GM12878 (cell line): ENCODE measurements around the gene GRIK2. TPM values are rescaled to one million over a fixed set of nuclear protein-coding genes. Genes with fewer than 3 reads are reported as not detected.

ENCODE experiments used
- ATAC-seq: fragments of 200-7000 bp; cut with Tn5 transposase; 3 replicates; pipeline ENCODE4 v1.9.1; 2020; ENCODE audit warnings: mild to moderate bottlenecking, moderate library complexity
- BruUV-seq: library from RNA; stranded (reverse); fragments of 400-500 nt; replicated peaks from 2 replicates; lab custom pipeline; 2021; lab: Mats Ljungman, UMichigan
- CTCF ChIA-PET: fragments of 300-600 bp; sonication (Branson Sonifier 250); formaldehyde crosslinking; extraction: SDS; loops from one replicate; lab custom pipeline; 2021; ENCODE audit warnings: inconsistent platforms; lab: Yijun Ruan, JAX
- POLR2A ChIA-PET: fragments of 350-600 bp; formaldehyde crosslinking; extraction: SDS; loops from one replicate; lab custom pipeline; 2021; ENCODE audit warnings: inconsistent platforms; lab: Charles Lee
- RAD21 ChIA-PET: fragments of 300-600 bp; sonication (Branson Sonifier 250); formaldehyde crosslinking; loops from one replicate; lab custom pipeline; 2023; ENCODE audit warnings: antibody characterized with exemption; ENCODE audit not compliant: unreplicated experiment; lab: Charles Lee
- SMC1A ChIA-PET: fragments of 300-600 bp; sonication (Branson Sonifier 250); formaldehyde crosslinking; loops from one replicate; lab custom pipeline; 2023; ENCODE audit not compliant: unreplicated experiment, uncharacterized antibody; lab: Charles Lee
- DNase-seq: peaks from one replicate; pipeline ENCODE4 v3.0.0-alpha.2; 2011; ENCODE audit warnings: low read depth, low spot score
- FAIRE-seq: peaks from 3 replicates; lab custom pipeline; 2011; peaks lifted over from hg19 to GRCh38; lab: Jason Lieb, UNC
- H2AFZ ChIP-seq: 2 replicates; pipeline ENCODE4 v1.6.0; 2011; ENCODE audit warnings: low read depth, low read length, control low read depth; ENCODE audit not compliant: control insufficient read depth
- H3K27ac ChIP-seq: 2 replicates; pipeline ENCODE4 v1.5.1; 2011; ENCODE audit warnings: control low read depth; ENCODE audit not compliant: control insufficient read depth, insufficient read depth
- H3K27me3 ChIP-seq, 2 experiments: replicated peaks in 1 of 2; 2 replicates each; pipeline versions ENCODE4 v1.6.0 to v1.6.1; 2011; ENCODE audit warnings: low read length in 1 of 2; ENCODE audit not compliant: control insufficient read depth in 2 of 2, insufficient read depth in 2 of 2
- H3K36me3 ChIP-seq, 2 experiments: 2 replicates each; pipeline ENCODE4 v1.5.1; 2011; ENCODE audit warnings: low read length in 1 of 2; ENCODE audit not compliant: control insufficient read depth in 2 of 2, insufficient read depth in 2 of 2
- H3K4me1 ChIP-seq: 2 replicates; pipeline ENCODE4 v1.6.1; 2011; ENCODE audit warnings: mild to moderate bottlenecking, low read length, moderate library complexity, mixed read lengths; ENCODE audit not compliant: control insufficient read depth, insufficient read depth
- H3K4me2 ChIP-seq: 2 replicates; pipeline ENCODE4 v1.6.0; 2011; ENCODE audit warnings: control low read depth; ENCODE audit not compliant: control insufficient read depth, insufficient read depth
- H3K4me3 ChIP-seq: fragments of 200-600 bp; sonication (generic); 2 replicates; pipeline ENCODE4 v1.5.1; 2016
- H3K79me2 ChIP-seq: 2 replicates; pipeline ENCODE4 v1.6.0; 2011; ENCODE audit warnings: low read length; ENCODE audit not compliant: control insufficient read depth, insufficient read depth
- H3K9ac ChIP-seq: 2 replicates; pipeline ENCODE4 v1.8.0; 2011; ENCODE audit warnings: low read length, control low read depth, mixed read lengths; ENCODE audit not compliant: control insufficient read depth, insufficient read depth
- H3K9me3 ChIP-seq: replicated peaks from 3 replicates; pipeline ENCODE4 v1.5.1; 2011; ENCODE audit warnings: mild to moderate bottlenecking, low read length; ENCODE audit not compliant: control insufficient read depth, insufficient read depth
- H4K20me1 ChIP-seq: 2 replicates; pipeline ENCODE4 v1.6.0; 2011; ENCODE audit not compliant: control insufficient read depth, insufficient read depth
- ASH2L ChIP-seq: fragments of 300-600, 200-600 bp; sonication (generic); IDR thresholded peaks from 2 replicates; pipeline ENCODE4 v1.6.1; 2017; ENCODE audit warnings: low read depth, mild to moderate bottlenecking, borderline replicate concordance
- BMI1 ChIP-seq: fragments of 450-650 bp; IDR thresholded peaks from 2 replicates; pipeline ENCODE4 v1.6.1; 2016; ENCODE audit warnings: mild to moderate bottlenecking, moderate library complexity, borderline replicate concordance
- EP300 ChIP-seq, 2 experiments: fragments of 150-350 bp in 1 of 2; IDR thresholded peaks; 2 replicates each; pipeline ENCODE4 v1.6.1; 2011 to 2012; ENCODE audit warnings: low read depth in 2 of 2, low read length in 2 of 2, borderline replicate concordance in 1 of 2, improper control_type of control experiment in 1 of 2, inconsistent platforms in 1 of 2; ENCODE audit not compliant: control insufficient read depth in 1 of 2
- FOXK2 ChIP-seq: fragments of 450-650 bp; IDR thresholded peaks from 2 replicates; pipeline ENCODE4 v1.6.1; 2017; ENCODE audit warnings: mild to moderate bottlenecking, moderate library complexity
- HDAC2 ChIP-seq: fragments of 200-600 bp; sonication (generic); IDR thresholded peaks from 2 replicates; pipeline ENCODE4 v1.6.1; 2017
- IRF4 ChIP-seq: IDR thresholded peaks from 2 replicates; pipeline ENCODE4 v1.6.1; 2011; ENCODE audit warnings: low read depth, low read length
- JUNB ChIP-seq: IDR thresholded peaks from 2 replicates; pipeline ENCODE4 v1.6.1; 2016; ENCODE audit warnings: antibody characterized with exemption, mild to moderate bottlenecking
- RAD21 ChIP-seq: IDR thresholded peaks from 2 replicates; pipeline ENCODE4 v1.6.1; 2011; ENCODE audit warnings: mild to moderate bottlenecking, low read depth, low read length, moderate library complexity; ENCODE audit not compliant: insufficient read depth
- SUZ12 ChIP-seq: fragments of 200-600 bp; sonication (generic); IDR thresholded peaks from one replicate; pipeline ENCODE4 v1.6.1; 2018; ENCODE audit warnings: antibody characterized with exemption, mild to moderate bottlenecking; ENCODE audit not compliant: unreplicated experiment
- ZBED1 ChIP-seq: IDR thresholded peaks from 2 replicates; pipeline ENCODE4 v1.6.1; 2016; ENCODE audit warnings: borderline replicate concordance
- WGBS: methylation state at CpG from one replicate; pipeline ENCODE4 v1.1.6; 2016; ENCODE audit warnings: low lambda C conversion rate; ENCODE audit not compliant: insufficient replicate concordance, insufficient coverage; ENCODE audit errors: missing lambda C conversion rate; 5-methylcytosine and 5-hydroxymethylcytosine counted together
- in situ Hi-C: fragments of 300-500 bp; cut with MboI; formaldehyde crosslinking; loops from 9 replicates; pipeline ENCODE4 v1.14.3; 2018; ENCODE audit warnings: mixed read lengths
- intact Hi-C: fragments of 100-400 bp; cut with micrococcal nuclease; formaldehyde crosslinking; loops from one replicate; pipeline ENCODE4 v1.14.2; 2022; ENCODE audit not compliant: unreplicated experiment
- polyA plus RNA-seq, 11 experiments: library from polyadenylated mRNA; depleted of rRNA in 4 of 11; unstranded in 6 of 11; stranded (reverse) in 5 of 11; fragments of >200 nt; fragmentation: Nextera tagmentation in 4 of 11; fragmentation: Illumina TruSeq in 1 of 11; extraction: Ambion mirVana in 4 of 11; extraction: Trizol in 1 of 11; gene quantifications; 1 replicate in 1 of 11; 2 replicates in 10 of 11; pipeline versions ENCODE4 v1.2.1 to v1.2.3, GENCODE V29; 2011 to 2016; ENCODE audit warnings: inconsistent platforms in 2 of 11, missing spikeins in 2 of 11, low read depth in 1 of 11
- total RNA-seq, 4 experiments: library from RNA; depleted of rRNA in 3 of 4; stranded (reverse); fragments of >200 nt in 3 of 4; fragmentation: Illumina TruSeq in 1 of 4; extraction: Trizol in 1 of 4; gene quantifications; 2 replicates each; pipeline versions ENCODE4 v1.2.1 to v1.2.3, GENCODE V29; 2013 to 2021
- TF ChIP-seq, protein P1 (sequence below): fragments of 450-650 bp; IDR thresholded peaks from 2 replicates; pipeline ENCODE4 v1.6.1; 2017; ENCODE audit warnings: mild to moderate bottlenecking, moderate library complexity
- TF ChIP-seq, protein P2 (sequence below): fragments of 150-350 bp; IDR thresholded peaks from 2 replicates; pipeline ENCODE4 v1.6.1; 2014; ENCODE audit warnings: mild to moderate bottlenecking, low read depth, low read length
- TF ChIP-seq, protein P3 (sequence below): fragments of 450-650 bp; IDR thresholded peaks from 2 replicates; pipeline ENCODE4 v1.6.1; 2016; ENCODE audit warnings: mild to moderate bottlenecking, moderate library complexity, borderline replicate concordance
- TF ChIP-seq, protein P4 (sequence below): IDR thresholded peaks from 2 replicates; pipeline ENCODE4 v1.6.1; 2011; ENCODE audit warnings: borderline replicate concordance, low read depth, mild to moderate bottlenecking, moderate library complexity, mixed read lengths, low read length; ENCODE audit not compliant: insufficient read depth; ENCODE audit errors: extremely low read length

GRIK2 gene
- total and polyA plus RNA-seq, 10 of the 15 experiments (the other 5 are each of a cell fraction or from before 2014, with no cell fraction given): not detected

DNA sequence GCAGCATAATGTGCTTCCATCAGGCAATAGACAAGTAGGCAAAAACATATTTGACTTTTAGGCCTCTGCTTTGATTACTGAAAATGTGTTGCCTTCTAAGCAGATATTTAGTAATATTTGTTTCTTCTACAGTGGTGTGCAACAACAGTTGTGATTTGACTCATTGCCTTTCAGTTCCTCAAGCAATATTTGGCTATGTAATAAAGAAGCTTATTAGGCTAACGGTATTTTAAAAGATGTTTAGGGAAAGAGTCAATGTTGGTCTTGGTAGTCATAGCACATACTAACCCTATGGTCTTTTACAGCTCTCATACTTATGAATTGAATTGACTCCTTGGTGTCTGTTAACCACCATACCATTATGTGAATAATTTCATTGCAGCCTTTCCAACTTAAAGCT, 124.1 kb downstream of the GRIK2 start:
- no peaks in the 10 kb centered on the region for H3K36me3 ChIP-seq
- no peaks in the 10 kb centered on the region for H4K20me1 ChIP-seq
- ChIA-PET SMC1A (interaction anchor here (0.7 to 0.8 kb wide), 2 partner anchors 9 to 80 kb away, joined by 3 to 5 read pairs; no protein-coding TSS in a partner anchor), CTCF (no interaction called here), POLR2A (no interaction called here), RAD21 (no interaction called here)
- ATAC-seq: peak; percentile 64
- BruUV-seq: no TSS peak
- H2AFZ ChIP-seq: no peak overlapping the region
- intact Hi-C loops: no loop called here
- H3K27ac ChIP-seq: no peak overlapping the region
- H3K9ac ChIP-seq: no peak overlapping the region
- no peak for DNase-seq
- 0% methylated on average over 1 of the region's 1 CpG for WGBS
- H3K79me2 ChIP-seq: no peaks in the 10 kb centered on the region
- no peaks in the 10 kb centered on the region for H3K9me3 ChIP-seq
- no peaks in the 10 kb centered on the region for H3K4me1 ChIP-seq
- FAIRE-seq: no peak
- in situ Hi-C loops: no loop called here
- no peak overlapping the region for H3K4me3 ChIP-seq
- no peak overlapping the region for H3K4me2 ChIP-seq
- H3K27me3 ChIP-seq: no peaks in the 10 kb centered on the region
- TF ChIP-seq SUZ12 (no peak), FOXK2 (no peak), HDAC2 (no peak), IRF4 (peak; percentile 67; the same call in 1 of the 2 replicates), EP300 (IDR thresholded peaks at IDR 0.05; ENCODE audit: borderline replicate concordance in 1 of 2, control insufficient read depth in 1 of 2, low read depth in 2 of 2, low read length in 2 of 2) (peak; percentile 14 to 15; a peak in 1 of 4 replicates), JUNB (peak; percentile 73), BMI1 (no peak), RAD21 (no peak), ASH2L (no peak), ZBED1 (no peak)
- TF ChIP-seq, protein P1, sequence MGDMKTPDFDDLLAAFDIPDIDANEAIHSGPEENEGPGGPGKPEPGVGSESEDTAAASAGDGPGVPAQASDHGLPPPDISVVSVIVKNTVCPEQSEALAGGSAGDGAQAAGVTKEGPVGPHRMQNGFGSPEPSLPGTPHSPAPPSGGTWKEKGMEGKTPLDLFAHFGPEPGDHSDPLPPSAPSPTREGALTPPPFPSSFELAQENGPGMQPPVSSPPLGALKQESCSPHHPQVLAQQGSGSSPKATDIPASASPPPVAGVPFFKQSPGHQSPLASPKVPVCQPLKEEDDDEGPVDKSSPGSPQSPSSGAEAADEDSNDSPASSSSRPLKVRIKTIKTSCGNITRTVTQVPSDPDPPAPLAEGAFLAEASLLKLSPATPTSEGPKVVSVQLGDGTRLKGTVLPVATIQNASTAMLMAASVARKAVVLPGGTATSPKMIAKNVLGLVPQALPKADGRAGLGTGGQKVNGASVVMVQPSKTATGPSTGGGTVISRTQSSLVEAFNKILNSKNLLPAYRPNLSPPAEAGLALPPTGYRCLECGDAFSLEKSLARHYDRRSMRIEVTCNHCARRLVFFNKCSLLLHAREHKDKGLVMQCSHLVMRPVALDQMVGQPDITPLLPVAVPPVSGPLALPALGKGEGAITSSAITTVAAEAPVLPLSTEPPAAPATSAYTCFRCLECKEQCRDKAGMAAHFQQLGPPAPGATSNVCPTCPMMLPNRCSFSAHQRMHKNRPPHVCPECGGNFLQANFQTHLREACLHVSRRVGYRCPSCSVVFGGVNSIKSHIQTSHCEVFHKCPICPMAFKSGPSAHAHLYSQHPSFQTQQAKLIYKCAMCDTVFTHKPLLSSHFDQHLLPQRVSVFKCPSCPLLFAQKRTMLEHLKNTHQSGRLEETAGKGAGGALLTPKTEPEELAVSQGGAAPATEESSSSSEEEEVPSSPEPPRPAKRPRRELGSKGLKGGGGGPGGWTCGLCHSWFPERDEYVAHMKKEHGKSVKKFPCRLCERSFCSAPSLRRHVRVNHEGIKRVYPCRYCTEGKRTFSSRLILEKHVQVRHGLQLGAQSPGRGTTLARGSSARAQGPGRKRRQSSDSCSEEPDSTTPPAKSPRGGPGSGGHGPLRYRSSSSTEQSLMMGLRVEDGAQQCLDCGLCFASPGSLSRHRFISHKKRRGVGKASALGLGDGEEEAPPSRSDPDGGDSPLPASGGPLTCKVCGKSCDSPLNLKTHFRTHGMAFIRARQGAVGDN: no peak
- TF ChIP-seq, protein P2, sequence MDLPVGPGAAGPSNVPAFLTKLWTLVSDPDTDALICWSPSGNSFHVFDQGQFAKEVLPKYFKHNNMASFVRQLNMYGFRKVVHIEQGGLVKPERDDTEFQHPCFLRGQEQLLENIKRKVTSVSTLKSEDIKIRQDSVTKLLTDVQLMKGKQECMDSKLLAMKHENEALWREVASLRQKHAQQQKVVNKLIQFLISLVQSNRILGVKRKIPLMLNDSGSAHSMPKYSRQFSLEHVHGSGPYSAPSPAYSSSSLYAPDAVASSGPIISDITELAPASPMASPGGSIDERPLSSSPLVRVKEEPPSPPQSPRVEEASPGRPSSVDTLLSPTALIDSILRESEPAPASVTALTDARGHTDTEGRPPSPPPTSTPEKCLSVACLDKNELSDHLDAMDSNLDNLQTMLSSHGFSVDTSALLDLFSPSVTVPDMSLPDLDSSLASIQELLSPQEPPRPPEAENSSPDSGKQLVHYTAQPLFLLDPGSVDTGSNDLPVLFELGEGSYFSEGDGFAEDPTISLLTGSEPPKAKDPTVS: no peak
- TF ChIP-seq, protein P3, sequence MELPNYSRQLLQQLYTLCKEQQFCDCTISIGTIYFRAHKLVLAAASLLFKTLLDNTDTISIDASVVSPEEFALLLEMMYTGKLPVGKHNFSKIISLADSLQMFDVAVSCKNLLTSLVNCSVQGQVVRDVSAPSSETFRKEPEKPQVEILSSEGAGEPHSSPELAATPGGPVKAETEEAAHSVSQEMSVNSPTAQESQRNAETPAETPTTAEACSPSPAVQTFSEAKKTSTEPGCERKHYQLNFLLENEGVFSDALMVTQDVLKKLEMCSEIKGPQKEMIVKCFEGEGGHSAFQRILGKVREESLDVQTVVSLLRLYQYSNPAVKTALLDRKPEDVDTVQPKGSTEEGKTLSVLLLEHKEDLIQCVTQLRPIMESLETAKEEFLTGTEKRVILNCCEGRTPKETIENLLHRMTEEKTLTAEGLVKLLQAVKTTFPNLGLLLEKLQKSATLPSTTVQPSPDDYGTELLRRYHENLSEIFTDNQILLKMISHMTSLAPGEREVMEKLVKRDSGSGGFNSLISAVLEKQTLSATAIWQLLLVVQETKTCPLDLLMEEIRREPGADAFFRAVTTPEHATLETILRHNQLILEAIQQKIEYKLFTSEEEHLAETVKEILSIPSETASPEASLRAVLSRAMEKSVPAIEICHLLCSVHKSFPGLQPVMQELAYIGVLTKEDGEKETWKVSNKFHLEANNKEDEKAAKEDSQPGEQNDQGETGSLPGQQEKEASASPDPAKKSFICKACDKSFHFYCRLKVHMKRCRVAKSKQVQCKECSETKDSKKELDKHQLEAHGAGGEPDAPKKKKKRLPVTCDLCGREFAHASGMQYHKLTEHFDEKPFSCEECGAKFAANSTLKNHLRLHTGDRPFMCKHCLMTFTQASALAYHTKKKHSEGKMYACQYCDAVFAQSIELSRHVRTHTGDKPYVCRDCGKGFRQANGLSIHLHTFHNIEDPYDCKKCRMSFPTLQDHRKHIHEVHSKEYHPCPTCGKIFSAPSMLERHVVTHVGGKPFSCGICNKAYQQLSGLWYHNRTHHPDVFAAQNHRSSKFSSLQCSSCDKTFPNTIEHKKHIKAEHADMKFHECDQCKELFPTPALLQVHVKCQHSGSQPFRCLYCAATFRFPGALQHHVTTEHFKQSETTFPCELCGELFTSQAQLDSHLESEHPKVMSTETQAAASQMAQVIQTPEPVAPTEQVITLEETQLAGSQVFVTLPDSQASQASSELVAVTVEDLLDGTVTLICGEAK: no peak
- TF ChIP-seq, protein P4, sequence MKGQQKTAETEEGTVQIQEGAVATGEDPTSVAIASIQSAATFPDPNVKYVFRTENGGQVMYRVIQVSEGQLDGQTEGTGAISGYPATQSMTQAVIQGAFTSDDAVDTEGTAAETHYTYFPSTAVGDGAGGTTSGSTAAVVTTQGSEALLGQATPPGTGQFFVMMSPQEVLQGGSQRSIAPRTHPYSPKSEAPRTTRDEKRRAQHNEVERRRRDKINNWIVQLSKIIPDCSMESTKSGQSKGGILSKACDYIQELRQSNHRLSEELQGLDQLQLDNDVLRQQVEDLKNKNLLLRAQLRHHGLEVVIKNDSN: no peak
